Astrocyte of the spinal cord (primary cell): ENCODE results near the gene UGT1A9.

ENCODE experiments used
- DNase-seq: peaks from one replicate; pipeline ENCODE4 v3.0.0; 2011; ENCODE audit warnings: low read depth, low spot score
- H3K4me3 ChIP-seq: 2 replicates; pipeline ENCODE4 v1.5.1; 2011; ENCODE audit warnings: low read depth, mild to moderate bottlenecking, low read length, moderate library complexity
- in situ Hi-C: cut with HindIII; loops from 2 replicates; pipeline ENCODE4 v1.10.0; 2017; ENCODE audit warnings: low sequenced_read_pairs
- TF ChIP-seq, protein P1 (sequence below): IDR thresholded peaks from 2 replicates; pipeline ENCODE4 v1.5.1; 2012; ENCODE audit warnings: low read depth, mild to moderate bottlenecking, low read length, inconsistent platforms

UGT1A9 gene

GRCh38 chr2:233663911-233664310 is 7.8 kb upstream of the UGT1A9 start:
- DNase-seq: no peak
- TF ChIP-seq, protein P1, sequence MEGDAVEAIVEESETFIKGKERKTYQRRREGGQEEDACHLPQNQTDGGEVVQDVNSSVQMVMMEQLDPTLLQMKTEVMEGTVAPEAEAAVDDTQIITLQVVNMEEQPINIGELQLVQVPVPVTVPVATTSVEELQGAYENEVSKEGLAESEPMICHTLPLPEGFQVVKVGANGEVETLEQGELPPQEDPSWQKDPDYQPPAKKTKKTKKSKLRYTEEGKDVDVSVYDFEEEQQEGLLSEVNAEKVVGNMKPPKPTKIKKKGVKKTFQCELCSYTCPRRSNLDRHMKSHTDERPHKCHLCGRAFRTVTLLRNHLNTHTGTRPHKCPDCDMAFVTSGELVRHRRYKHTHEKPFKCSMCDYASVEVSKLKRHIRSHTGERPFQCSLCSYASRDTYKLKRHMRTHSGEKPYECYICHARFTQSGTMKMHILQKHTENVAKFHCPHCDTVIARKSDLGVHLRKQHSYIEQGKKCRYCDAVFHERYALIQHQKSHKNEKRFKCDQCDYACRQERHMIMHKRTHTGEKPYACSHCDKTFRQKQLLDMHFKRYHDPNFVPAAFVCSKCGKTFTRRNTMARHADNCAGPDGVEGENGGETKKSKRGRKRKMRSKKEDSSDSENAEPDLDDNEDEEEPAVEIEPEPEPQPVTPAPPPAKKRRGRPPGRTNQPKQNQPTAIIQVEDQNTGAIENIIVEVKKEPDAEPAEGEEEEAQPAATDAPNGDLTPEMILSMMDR: no peak
- no peak overlapping the region for H3K4me3 ChIP-seq
- in situ Hi-C loops: no loop called here

- in situ Hi-C loops: no loop called here
- TF ChIP-seq, protein P1: no peak
- DNase-seq: no peak
- H3K4me3 ChIP-seq: no peak overlapping the region
Measured at GRCh38 chr2:233668605-233669260, 3.0 kb upstream of the UGT1A9 start.

DNA sequence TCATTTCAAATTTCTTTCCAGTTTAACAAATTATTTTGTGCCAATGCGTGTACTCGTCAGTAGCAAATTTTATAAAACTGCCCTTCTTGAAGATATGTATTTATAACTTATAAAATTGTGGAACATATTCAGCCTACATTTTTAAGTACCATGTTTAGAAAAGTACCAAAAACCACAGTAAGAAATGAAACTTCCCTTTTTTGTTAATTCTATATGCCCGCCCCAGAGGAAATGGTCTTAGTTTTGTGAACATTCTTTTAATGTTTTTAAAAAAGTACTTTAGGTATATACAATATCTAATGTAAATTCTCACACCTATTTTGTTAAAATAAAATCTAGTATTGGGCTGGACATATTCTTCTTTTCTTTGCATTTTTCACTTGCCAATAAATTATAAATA is 1.2 kb downstream of the UGT1A9 start:
- DNase-seq: no peak
- TF ChIP-seq, protein P1: no peak
- in situ Hi-C loops: no loop called here
- no peak overlapping the region for H3K4me3 ChIP-seq

DNA sequence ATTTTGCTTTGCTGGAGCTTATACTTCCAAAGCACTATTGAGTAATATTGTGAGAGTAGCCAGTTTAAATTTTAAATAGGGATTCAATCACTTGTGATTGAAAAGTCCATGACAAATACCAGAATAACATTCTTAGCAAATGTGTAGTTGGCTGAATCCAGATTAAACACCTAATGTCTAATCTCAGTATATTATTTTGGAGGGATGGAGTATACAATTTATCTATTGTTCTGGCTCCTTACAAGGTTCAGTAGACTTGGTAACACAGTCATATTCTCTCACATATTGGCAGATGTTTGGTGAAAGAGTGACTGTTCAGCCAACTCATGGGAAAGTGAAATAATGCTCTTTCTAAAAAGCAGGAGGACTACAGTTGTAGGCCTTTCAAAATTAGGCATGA is 2.2 kb downstream of the UGT1A9 start:
- TF ChIP-seq, protein P1: no peak
- no peak for DNase-seq
- in situ Hi-C loops: no loop called here
- H3K4me3 ChIP-seq: no peak overlapping the region

- DNase-seq: no peak
- in situ Hi-C loops: no loop called here
- TF ChIP-seq, protein P1: no peak
- H3K4me3 ChIP-seq: no peak overlapping the region
Measured at GRCh38 chr2:233674314-233674713, 2.6 kb downstream of the UGT1A9 start.

GRCh38 chr2:233674995-233675394 is 3.3 kb downstream of the UGT1A9 start:
- no peak overlapping the region for H3K4me3 ChIP-seq
- TF ChIP-seq, protein P1: no peak
- in situ Hi-C loops: no loop called here
- no peak for DNase-seq
